Erythroblast (primary cell): Measurements from ENCODE around the gene TSNAX.

ENCODE experiments used
- GATA1 ChIP-seq: IDR thresholded peaks from 2 replicates; pipeline ENCODE4 v1.6.1; 2011; ENCODE audit warnings: low read depth, mild to moderate bottlenecking, control low read depth, low read length, moderate library complexity
- POLR2A ChIP-seq: IDR thresholded peaks from 2 replicates; pipeline ENCODE4 v1.6.1; 2011; ENCODE audit warnings: mild to moderate bottlenecking, low read length

- no peak for TF ChIP-seq POLR2A
- no peak for TF ChIP-seq GATA1
These were observed 43.3 kb upstream of the TSNAX start for GRCh38 chr1:231485029-231485784.
